ACHN (cell line): ENCODE data around the gene DDT.
"Not testable (repeated sequence)": the region's sequence is repeated elsewhere in the genome, so short reads cannot be mapped to it uniquely, and the experiment has no call there.

Experiments used
- DNase-seq: peaks from one replicate; pipeline ENCODE4 v3.0.0-alpha.2; 2015
- in situ Hi-C: cut with HindIII; loops from 2 replicates; pipeline ENCODE4 v1.10.0; 2017; ENCODE audit warnings: low sequenced_read_pairs, low pct_ligation_motif_present, low pct_unique_long_range_greater_than_20kb

DDT gene

DNA sequence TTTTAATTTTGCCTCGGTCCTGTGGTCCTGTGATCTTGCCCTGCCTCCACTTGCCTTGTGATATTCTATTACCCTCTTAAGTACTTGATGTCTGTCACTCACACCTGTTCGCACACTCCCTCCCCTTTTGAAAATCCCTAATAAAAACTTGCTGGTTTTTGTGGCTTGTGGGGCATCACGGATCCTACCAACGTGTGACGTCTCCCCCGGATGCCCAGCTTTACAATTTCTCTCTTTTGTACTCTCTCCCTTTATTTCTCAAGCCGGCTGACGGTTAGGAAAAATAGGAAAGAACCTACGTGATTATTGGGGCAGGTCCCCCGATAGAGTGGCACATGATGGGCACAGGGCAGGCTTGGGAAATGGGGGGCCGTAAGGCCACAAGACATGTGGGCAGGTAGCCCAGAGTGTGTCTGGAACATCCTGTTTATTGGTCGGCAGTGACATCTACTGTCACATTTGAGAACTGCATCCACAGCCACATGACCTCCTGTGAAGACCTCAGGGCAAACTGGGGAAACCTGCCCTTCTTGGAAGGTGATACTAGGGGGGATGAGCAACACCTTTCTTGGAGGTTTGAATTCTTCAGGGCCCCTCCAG lies 17.8 kb downstream of the DDT start:
- DNase-seq, result peak; percentile 73
- in situ Hi-C loops, result not testable (repeated sequence)

GRCh38 chr22:23955886-23956285 lies 18.4 kb downstream of the DDT start:
- DNase-seq, in situ Hi-C loops: not testable (repeated sequence)

- DNase-seq, in situ Hi-C loops: not testable (repeated sequence)
These were observed 19.3 kb downstream of the DDT start for GRCh38 chr22:23954991-23955305.

GRCh38 chr22:23954193-23954990 lies 19.8 kb downstream of the DDT start:
- DNase-seq, in situ Hi-C loops: not testable (repeated sequence)

DNA sequence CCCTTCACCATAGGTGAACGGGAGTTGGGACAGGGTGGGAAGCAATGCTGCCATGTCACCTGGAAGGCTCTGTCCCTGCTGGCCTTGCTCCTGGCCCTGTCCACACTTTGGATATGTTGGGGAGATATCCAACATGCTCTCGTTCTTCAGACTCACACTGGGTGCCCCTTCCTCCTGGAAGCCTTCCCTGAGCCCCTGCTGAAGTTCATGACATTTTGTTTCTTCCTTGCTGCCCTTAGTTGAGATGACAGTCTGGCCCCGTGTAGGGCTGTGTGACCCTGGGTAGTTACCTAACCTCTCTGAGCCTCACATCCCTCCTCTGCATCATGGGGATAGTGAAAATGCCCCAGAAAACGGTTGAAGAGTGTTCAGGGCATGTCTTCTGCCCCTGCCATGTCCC lies 20.8 kb downstream of the DDT start:
- in situ Hi-C loops, result not testable (repeated sequence)

DNA sequence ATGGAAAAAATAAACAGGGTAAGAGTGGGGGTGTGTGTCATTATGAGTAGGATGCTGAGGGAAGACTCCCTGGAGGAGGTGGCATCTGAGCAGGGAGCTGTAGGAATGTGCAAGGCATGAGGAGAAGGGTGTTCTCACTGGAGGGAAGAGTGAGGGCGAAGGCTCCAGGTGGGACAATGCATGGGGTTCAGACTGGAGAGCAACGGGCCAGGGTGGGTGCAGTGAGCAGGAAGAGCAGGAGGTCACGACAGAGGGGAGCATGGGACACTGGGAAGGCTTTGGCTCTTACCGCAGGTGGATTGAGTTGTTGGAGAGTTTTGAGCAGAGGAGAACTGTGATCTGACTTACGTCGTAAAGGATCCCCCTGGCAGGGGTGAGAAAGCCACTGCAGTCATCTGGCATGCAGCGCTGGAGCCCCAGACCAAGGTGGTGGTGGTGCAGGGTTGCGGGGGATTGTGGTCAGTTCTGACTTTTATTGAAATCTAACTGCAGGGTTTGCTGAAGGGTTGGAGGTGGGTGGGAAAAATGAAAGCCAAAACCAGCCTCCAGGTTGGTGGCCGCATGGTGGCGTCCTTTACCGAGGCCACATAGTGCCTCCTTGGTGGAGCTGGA lies 21.3 kb downstream of the DDT start:
- in situ Hi-C loops, DNase-seq: not testable (repeated sequence)

More for the DNA sequence above, 20.8 kb downstream of the DDT start:
- DNase-seq, result not testable (repeated sequence)

DNA sequence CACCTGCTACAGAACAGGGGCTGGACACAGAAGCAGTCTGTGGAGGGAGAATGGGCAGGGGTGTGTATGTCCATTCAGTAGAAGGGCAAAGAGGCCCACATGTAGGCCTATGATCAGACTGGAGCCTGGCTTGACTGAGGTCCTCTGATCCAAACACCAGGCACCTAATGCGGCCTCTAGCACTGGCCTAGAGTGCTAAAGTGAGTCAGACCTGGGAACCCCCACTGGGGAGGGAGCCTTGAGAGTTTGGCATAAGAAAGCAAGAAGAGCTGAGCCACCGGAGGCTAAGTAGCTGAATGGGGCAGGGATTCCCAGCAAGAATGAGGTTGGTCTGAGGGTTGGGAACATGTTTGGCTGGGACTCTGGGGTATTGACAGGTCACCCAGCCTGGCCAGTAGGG lies 22.9 kb downstream of the DDT start:
- in situ Hi-C loops, DNase-seq: not testable (repeated sequence)

DNA sequence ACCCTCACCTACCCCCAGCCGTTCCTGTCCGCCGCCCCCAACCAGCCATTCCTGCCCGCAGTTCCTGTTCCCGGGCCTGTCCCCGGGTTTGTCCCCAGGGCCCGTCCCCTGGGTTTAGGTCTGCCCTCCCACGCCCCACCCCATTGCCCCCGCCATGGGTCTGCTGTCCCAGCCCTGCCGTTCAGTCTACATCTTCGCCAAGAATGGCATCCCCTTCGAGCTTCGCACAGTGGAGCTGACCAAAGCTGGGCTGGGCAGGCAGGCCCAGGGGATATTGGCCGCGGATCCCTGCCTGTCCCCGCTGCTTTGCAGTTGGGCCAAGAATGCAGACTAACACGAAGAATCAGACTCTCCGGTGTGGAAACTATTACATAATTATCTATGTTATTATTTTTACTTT lies 24.5 kb downstream of the DDT start:
- in situ Hi-C loops, DNase-seq: not testable (repeated sequence)

- DNase-seq, in situ Hi-C loops: not testable (repeated sequence)
These were observed 26.9 kb downstream of the DDT start for GRCh38 chr22:23947391-23947790.

- in situ Hi-C loops, DNase-seq: not testable (repeated sequence)
These were observed 34.1 kb downstream of the DDT start for GRCh38 chr22:23940166-23940565.

- in situ Hi-C loops, result no loop called here
These were observed 35.3 kb downstream of the DDT start for GRCh38 chr22:23939017-23939357.

GRCh38 chr22:23938328-23939016 lies 35.8 kb downstream of the DDT start:
- in situ Hi-C loops, result no loop called here
- DNase-seq, result no peak

More at GRCh38 chr22:23939017-23939357, 35.3 kb downstream of the DDT start:
- DNase-seq, result no peak

- no peak for DNase-seq
- in situ Hi-C loops, result no loop called here
These were observed 47.7 kb downstream of the DDT start for GRCh38 chr22:23926561-23926960.

GRCh38 chr22:23925020-23925606 lies 49.1 kb downstream of the DDT start:
- no peak for DNase-seq
- in situ Hi-C loops, result no loop called here

GRCh38 chr22:23922921-23923320 lies 51.3 kb downstream of the DDT start:
- in situ Hi-C loops, result no loop called here
- DNase-seq, result no peak

- in situ Hi-C loops, DNase-seq: not testable (repeated sequence)
These were observed 52.5 kb downstream of the DDT start for GRCh38 chr22:23921586-23922201.
